ENCODE measurements around the gene E4F1. TPM values are rescaled to one million over a fixed set of nuclear protein-coding genes. Genes with fewer than 3 reads are reported as not detected.

Gene E4F1
- total and polyA plus RNA-seq, 9 of the 15 experiments (the other 6 are each of a cell fraction or from before 2014, with no cell fraction given), result 0.48 to 94.9 (median 20.4) TPM

DNA sequence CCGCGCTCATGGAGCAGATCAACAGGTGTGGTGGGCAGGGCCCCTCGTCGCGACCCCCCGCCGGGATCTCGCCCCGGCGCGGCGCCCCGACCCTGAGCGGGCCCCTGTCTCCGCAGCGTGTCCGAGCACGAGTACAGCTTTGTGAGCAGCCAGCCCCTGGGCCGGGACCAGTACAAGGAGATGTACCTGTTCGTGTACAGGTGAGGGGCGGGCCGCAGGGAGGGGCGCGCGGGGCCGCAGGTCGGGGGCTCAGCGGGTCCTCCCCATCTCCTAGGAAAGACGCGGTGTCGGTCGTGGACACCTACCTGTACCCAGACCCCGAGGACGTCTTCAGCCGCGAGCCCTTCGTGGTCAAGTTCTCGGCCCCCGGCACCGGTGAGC, 13.7 kb downstream of the E4F1 start:
- H2AFZ ChIP-seq (ENCODE audit: low read depth, low read length), result no peak overlapping the region
- H3K4me2 ChIP-seq (ENCODE audit: insufficient read depth, low read length), result no peak overlapping the region
- no peak for ATAC-seq
- POLR2A ChIA-PET, result interaction anchor here (6.6 kb wide), 1 partner anchor 14 kb away, joined by 39 read pairs; the partner anchor contains the start of gene ECI1
- CTCF ChIA-PET (ENCODE audit: low intra/inter-chr PET ratio), result no interaction called here
- peaks cover 57% of the 10 kb centered on the region; the same call in 2 of the 3 replicates for H3K36me3 ChIP-seq (ENCODE audit: control insufficient read depth, insufficient read depth, low read length)
- no peak for FAIRE-seq
- no peak overlapping the region for H3K27ac ChIP-seq (ENCODE audit: extremely low read depth, low read depth, low read length)
- intact Hi-C loops (cut with micrococcal nuclease), result no loop called here
- BruUV-seq (replicated peaks), result no TSS peak
- in situ Hi-C loops (cut with MboI), result no loop called here
- peaks cover 0 to 53% of the 10 kb centered on the region in 2 experiments; a peak in 2 of 5 replicates for H3K4me1 ChIP-seq (replicated peaks in 1 of 2; ENCODE audit: control insufficient read depth in 2 of 2, insufficient read depth in 2 of 2, low read length in 2 of 2)
- H3K9me3 ChIP-seq (replicated peaks; ENCODE audit: control insufficient read depth, insufficient read depth, low read depth, low read length), result no peaks in the 10 kb centered on the region
- TF ChIP-seq KLF6 (CRISPR knock-in tag; IDR thresholded peaks at IDR 0.05; ENCODE audit: borderline replicate concordance), result no peak
- no peak for TF ChIP-seq TAF7 (tag; IDR thresholded peaks at IDR 0.05)
- no peak for TF ChIP-seq ETV5 (CRISPR knock-in tag; IDR thresholded peaks at IDR 0.05; ENCODE audit: low read depth)
- no peak for TF ChIP-seq ZNF431 (CRISPR knock-in tag; IDR thresholded peaks at IDR 0.05)
- TF ChIP-seq TOE1 (IDR thresholded peaks at IDR 0.05; ENCODE audit: borderline replicate concordance), result no peak
- TF ChIP-seq TOE1 (CRISPR knock-in tag; IDR thresholded peaks at IDR 0.05; ENCODE audit: borderline replicate concordance, low read depth), result no peak
- no peak for TF ChIP-seq SNIP1 (IDR thresholded peaks at IDR 0.05; ENCODE audit: low read depth)
- TF ChIP-seq MEF2D (tag; conservative IDR thresholded peaks at IDR 0.05; ENCODE audit: low read depth), result no peak
- TF ChIP-seq GATAD2A (IDR thresholded peaks at IDR 0.05), result no peak
- TF ChIP-seq PRPF4 (IDR thresholded peaks at IDR 0.05; ENCODE audit: insufficient read depth, low read depth, low read length, poor library complexity, severe bottlenecking), result no peak
- no peak for TF ChIP-seq RBM15 (IDR thresholded peaks at IDR 0.05; ENCODE audit: insufficient read depth, low read length)
- no peak for TF ChIP-seq FOXA3 (CRISPR knock-in tag; conservative IDR thresholded peaks at IDR 0.05 in 1 of 2, IDR thresholded peaks at IDR 0.05 in 1 of 2)
- DNase-seq (ENCODE audit: extremely low read depth in 1 of 4, low spot score in 3 of 4), result no peak
- no peaks in the 10 kb centered on the region for H3K9me1 ChIP-seq (ENCODE audit: control insufficient read depth, insufficient read depth, low read length)
- no CpG with 5 or more reads among the region's 40 CpGs for WGBS (ENCODE audit: insufficient coverage, low coverage, missing lambda C conversion rate)
- no peaks in the 10 kb centered on the region for H3K79me2 ChIP-seq (ENCODE audit: control insufficient read depth, insufficient read depth, low read length)
- H3K9ac ChIP-seq (ENCODE audit: insufficient read depth in 1 of 2, low read depth in 2 of 2, low read length in 2 of 2), result no peak overlapping the region
- H4K20me1 ChIP-seq (replicated peaks; ENCODE audit: control insufficient read depth, insufficient read depth, low read length), result no peaks in the 10 kb centered on the region
- H3K27me3 ChIP-seq (ENCODE audit: control insufficient read depth in 2 of 2, insufficient read depth in 2 of 2, low read length in 2 of 2), result no peaks in the 10 kb centered on the region
- no peak overlapping the region for H3K4me3 ChIP-seq

Measured in K562 (cell line).